OCI-LY7 (cell line): ENCODE measurements around the gene AMOTL2. TPM values are rescaled to one million over a fixed set of nuclear protein-coding genes. Genes with fewer than 3 reads are reported as not detected.

Source experiments
- BruUV-seq: library from RNA; stranded (reverse); fragments of 400-500 nt; replicated peaks from 2 replicates; lab custom pipeline; 2021; lab: Mats Ljungman, UMichigan
- CTCF ChIA-PET: fragments of 300-600 bp; sonication (Branson Sonifier 250); formaldehyde crosslinking; loops from one replicate; lab custom pipeline; 2022; ENCODE audit warnings: antibody characterized with exemption; ENCODE audit not compliant: unreplicated experiment; lab: Charles Lee
- POLR2A ChIA-PET: fragments of 300-600 bp; sonication (Branson Sonifier 250); formaldehyde crosslinking; loops from one replicate; lab custom pipeline; 2022; ENCODE audit warnings: antibody characterized with exemption; lab: Charles Lee
- DNase-seq: peaks from one replicate; pipeline ENCODE4 v3.0.0-alpha.2; 2015; ENCODE audit warnings: low spot score
- H2AFZ ChIP-seq: fragments of 200-600 bp; sonication (generic), shearing (Covaris generic); 2 replicates; pipeline ENCODE4 v1.6.1; 2014; ENCODE audit warnings: mild to moderate bottlenecking, antibody characterized with exemption, low read length, moderate library complexity
- H3K27ac ChIP-seq: fragments of 200-600 bp; sonication (generic); 2 replicates; pipeline ENCODE4 v1.5.1; 2014; ENCODE audit warnings: mixed run types, low read depth, mild to moderate bottlenecking, moderate library complexity, low read length, inconsistent platforms; ENCODE audit not compliant: poor library complexity, severe bottlenecking
- H3K36me3 ChIP-seq: fragments of 200-600 bp; sonication (generic); 2 replicates; pipeline ENCODE4 v1.6.1; 2014; ENCODE audit warnings: mild to moderate bottlenecking, antibody characterized with exemption, low read length, moderate library complexity, mixed read lengths; ENCODE audit not compliant: insufficient read depth
- H3K4me1 ChIP-seq: fragments of 200-600 bp; sonication (generic); 2 replicates; pipeline ENCODE4 v1.5.1; 2014; ENCODE audit warnings: mild to moderate bottlenecking, low read length; ENCODE audit not compliant: insufficient read depth, poor library complexity, severe bottlenecking
- H3K4me2 ChIP-seq: fragments of 200-600 bp; sonication (generic); 2 replicates; pipeline ENCODE4 v1.6.1; 2014; ENCODE audit warnings: mild to moderate bottlenecking, low read length
- H3K4me3 ChIP-seq: fragments of 200-600 bp; sonication (generic); 2 replicates; pipeline ENCODE4 v1.5.1; 2014; ENCODE audit warnings: mild to moderate bottlenecking, low read depth, low read length; ENCODE audit not compliant: poor library complexity, severe bottlenecking
- H3K79me2 ChIP-seq: fragments of 200-600 bp; sonication (generic); 2 replicates; pipeline ENCODE4 v1.6.1; 2016; ENCODE audit warnings: low read depth, mild to moderate bottlenecking, low read length, moderate library complexity, mixed read lengths; ENCODE audit not compliant: insufficient read depth
- H3K9me2 ChIP-seq: fragments of 200-600 bp; sonication (generic); 2 replicates; pipeline ENCODE4 v1.6.1; 2016; ENCODE audit warnings: mild to moderate bottlenecking, low read length, mixed read lengths; ENCODE audit not compliant: insufficient read depth
- H3K9me3 ChIP-seq: fragments of 200-600 bp; sonication (generic); 2 replicates; pipeline ENCODE4 v1.6.1; 2014; ENCODE audit warnings: mild to moderate bottlenecking, mixed run types, low read length, mixed read lengths
- H4K20me1 ChIP-seq: fragments of 200-600 bp; sonication (generic); 2 replicates; pipeline ENCODE4 v1.6.1; 2014; ENCODE audit warnings: mild to moderate bottlenecking, antibody characterized with exemption, low read length, moderate library complexity, mixed read lengths; ENCODE audit not compliant: insufficient read depth
- EZH2phosphoT487 ChIP-seq: fragments of 200-600 bp; sonication (generic); IDR thresholded peaks from 2 replicates; pipeline ENCODE4 v1.6.1; 2018; ENCODE audit warnings: low read depth, borderline replicate concordance, mild to moderate bottlenecking, mixed run types, antibody characterized with exemption, low read length, moderate library complexity, mixed read lengths
- intact Hi-C: fragments of 100-400 bp; cut with micrococcal nuclease; formaldehyde crosslinking; loops from one replicate; pipeline ENCODE4 v1.10.0; 2022; ENCODE audit not compliant: unreplicated experiment
- total RNA-seq, 2 experiments: library from RNA; depleted of rRNA in 1 of 2; stranded (reverse); fragments of >200 nt in 1 of 2; shearing (Covaris generic) in 1 of 2; gene quantifications; 2 replicates each; pipeline ENCODE4 v1.2.3, GENCODE V29; 2014 to 2022
- TF ChIP-seq, protein P1 (sequence below): fragments of 200-600 bp; sonication (generic); conservative IDR thresholded peaks from 2 replicates; pipeline ENCODE4 v1.5.1; 2014; ENCODE audit warnings: mild to moderate bottlenecking, antibody characterized with exemption, low read length, moderate library complexity, mixed read lengths

AMOTL2 gene
- total RNA-seq, 2 experiments from 2014 or later = not detected

- Histone ChIP-seq H3K9me3 (no peaks in the 10 kb centered on the region), H3K36me3 (no peaks in the 10 kb centered on the region), H2AFZ (no peak overlapping the region), H3K4me1 (no peaks in the 10 kb centered on the region), H4K20me1 (no peaks in the 10 kb centered on the region), H3K4me2 (no peak overlapping the region), H3K79me2 (no peaks in the 10 kb centered on the region), H3K27ac (no peak overlapping the region), H3K9me2 (no peaks in the 10 kb centered on the region), H3K4me3 (no peak overlapping the region)
- intact Hi-C loops = no loop called here
- POLR2A ChIA-PET = no interaction called here
- no peak for DNase-seq
- CTCF ChIA-PET = no interaction called here
- no TSS peak for BruUV-seq
- TF ChIP-seq EZH2phosphoT487 = no peak
- TF ChIP-seq, protein P1, sequence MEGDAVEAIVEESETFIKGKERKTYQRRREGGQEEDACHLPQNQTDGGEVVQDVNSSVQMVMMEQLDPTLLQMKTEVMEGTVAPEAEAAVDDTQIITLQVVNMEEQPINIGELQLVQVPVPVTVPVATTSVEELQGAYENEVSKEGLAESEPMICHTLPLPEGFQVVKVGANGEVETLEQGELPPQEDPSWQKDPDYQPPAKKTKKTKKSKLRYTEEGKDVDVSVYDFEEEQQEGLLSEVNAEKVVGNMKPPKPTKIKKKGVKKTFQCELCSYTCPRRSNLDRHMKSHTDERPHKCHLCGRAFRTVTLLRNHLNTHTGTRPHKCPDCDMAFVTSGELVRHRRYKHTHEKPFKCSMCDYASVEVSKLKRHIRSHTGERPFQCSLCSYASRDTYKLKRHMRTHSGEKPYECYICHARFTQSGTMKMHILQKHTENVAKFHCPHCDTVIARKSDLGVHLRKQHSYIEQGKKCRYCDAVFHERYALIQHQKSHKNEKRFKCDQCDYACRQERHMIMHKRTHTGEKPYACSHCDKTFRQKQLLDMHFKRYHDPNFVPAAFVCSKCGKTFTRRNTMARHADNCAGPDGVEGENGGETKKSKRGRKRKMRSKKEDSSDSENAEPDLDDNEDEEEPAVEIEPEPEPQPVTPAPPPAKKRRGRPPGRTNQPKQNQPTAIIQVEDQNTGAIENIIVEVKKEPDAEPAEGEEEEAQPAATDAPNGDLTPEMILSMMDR = no peak
Observed at GRCh38 chr3:134326760-134327593, 47.3 kb downstream of the AMOTL2 start.

DNA sequence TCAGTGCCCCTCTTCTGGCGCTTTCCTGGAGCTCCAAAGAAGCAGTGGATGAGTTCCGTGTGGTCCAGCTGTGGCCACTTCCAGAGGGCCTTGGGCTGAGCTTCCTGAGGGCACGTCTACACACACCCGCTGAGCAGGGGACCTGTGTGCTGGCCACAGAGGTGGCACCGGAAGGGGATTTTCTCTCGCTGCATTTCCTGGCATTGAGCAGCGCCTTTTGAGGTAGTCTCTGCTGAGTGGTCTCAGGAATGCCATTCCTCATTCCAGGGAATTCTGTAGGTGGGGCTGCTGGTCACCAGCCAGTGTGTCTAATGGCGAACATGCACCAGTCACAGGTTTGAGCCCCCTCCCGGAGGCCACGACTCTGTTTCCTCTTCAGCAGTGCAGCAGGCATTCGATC, 48.1 kb downstream of the AMOTL2 start:
- Histone ChIP-seq H3K9me2 (no peaks in the 10 kb centered on the region), H3K4me3 (no peak overlapping the region), H3K9me3 (no peaks in the 10 kb centered on the region), H4K20me1 (no peaks in the 10 kb centered on the region), H2AFZ (no peak overlapping the region), H3K4me2 (no peak overlapping the region), H3K79me2 (no peaks in the 10 kb centered on the region), H3K4me1 (no peaks in the 10 kb centered on the region), H3K36me3 (no peaks in the 10 kb centered on the region), H3K27ac (no peak overlapping the region)
- ChIA-PET POLR2A (no interaction called here), CTCF (no interaction called here)
- TF ChIP-seq, protein P1 = no peak
- no peak for TF ChIP-seq EZH2phosphoT487
- DNase-seq = no peak
- intact Hi-C loops = no loop called here
- no TSS peak for BruUV-seq

GRCh38 chr3:134325706-134326105, 48.5 kb downstream of the AMOTL2 start:
- intact Hi-C loops = no loop called here
- H3K4me3 ChIP-seq = no peak overlapping the region
- no peak overlapping the region for H3K4me2 ChIP-seq
- no peaks in the 10 kb centered on the region for H3K36me3 ChIP-seq
- POLR2A ChIA-PET = no interaction called here
- no peak overlapping the region for H3K27ac ChIP-seq
- no peaks in the 10 kb centered on the region for H3K9me3 ChIP-seq
- H3K79me2 ChIP-seq = no peaks in the 10 kb centered on the region
- H3K9me2 ChIP-seq = no peaks in the 10 kb centered on the region
- no peak for DNase-seq
- TF ChIP-seq, protein P1 = no peak
- TF ChIP-seq EZH2phosphoT487 = no peak
- CTCF ChIA-PET = no interaction called here
- no peaks in the 10 kb centered on the region for H4K20me1 ChIP-seq
- BruUV-seq = no TSS peak
- H2AFZ ChIP-seq = no peak overlapping the region
- H3K4me1 ChIP-seq = no peaks in the 10 kb centered on the region
